HG02870 (cell line): ENCODE data around the gene BAG3.
A peak's percentile ranks its signal among the peaks of the same experiment; 100 is the strongest.
"Not testable (repeated sequence)": the region's sequence is repeated elsewhere in the genome, so short reads cannot be mapped to it uniquely, and the experiment has no call there.

ENCODE experiments used
- ATAC-seq: cut with Tn5 transposase; IDR thresholded peaks from one replicate; pipeline ENCODE4 v1.9.1; 2021; ENCODE audit warnings: mild to moderate bottlenecking, moderate library complexity; ENCODE audit not compliant: unreplicated experiment

The BAG3 gene

GRCh38 chr10:119640384-119640783 lies 10.8 kb upstream of the BAG3 start:
- no peak for ATAC-seq

DNA sequence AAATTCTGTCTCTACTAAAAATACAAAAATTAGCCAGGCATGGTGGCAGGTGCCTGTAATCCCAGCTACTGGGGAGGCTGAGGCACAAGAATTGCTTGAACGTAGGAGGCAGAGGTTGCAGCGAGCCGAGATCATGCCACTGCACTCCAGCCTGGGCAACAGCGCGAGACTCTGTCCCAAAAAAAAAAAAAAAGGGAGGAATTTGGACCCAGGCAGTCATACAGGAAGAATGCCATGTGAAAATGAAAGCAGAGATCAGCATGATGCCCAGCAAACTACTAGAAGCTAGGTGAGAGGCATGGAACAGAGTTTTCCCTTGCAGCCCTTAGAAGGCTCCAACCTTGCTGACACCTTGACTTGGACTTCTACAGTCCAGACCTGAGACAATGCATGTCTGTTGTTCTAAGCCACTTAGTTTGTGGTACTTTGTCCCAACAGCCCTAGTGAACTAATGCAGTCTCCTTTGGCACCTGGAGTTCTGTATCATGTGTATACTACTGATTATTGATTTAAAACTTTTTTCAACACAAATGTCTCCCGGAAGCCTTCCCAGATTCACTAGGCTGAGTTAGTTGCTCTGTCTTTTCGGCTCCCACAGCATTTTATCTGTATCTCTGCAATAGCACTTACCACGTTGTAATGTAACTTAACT lies 10.2 kb upstream of the BAG3 start:
- ATAC-seq, result no peak

- ATAC-seq, result no peak
Observed at GRCh38 chr10:119642556-119643111, 8.5 kb upstream of the BAG3 start.

DNA sequence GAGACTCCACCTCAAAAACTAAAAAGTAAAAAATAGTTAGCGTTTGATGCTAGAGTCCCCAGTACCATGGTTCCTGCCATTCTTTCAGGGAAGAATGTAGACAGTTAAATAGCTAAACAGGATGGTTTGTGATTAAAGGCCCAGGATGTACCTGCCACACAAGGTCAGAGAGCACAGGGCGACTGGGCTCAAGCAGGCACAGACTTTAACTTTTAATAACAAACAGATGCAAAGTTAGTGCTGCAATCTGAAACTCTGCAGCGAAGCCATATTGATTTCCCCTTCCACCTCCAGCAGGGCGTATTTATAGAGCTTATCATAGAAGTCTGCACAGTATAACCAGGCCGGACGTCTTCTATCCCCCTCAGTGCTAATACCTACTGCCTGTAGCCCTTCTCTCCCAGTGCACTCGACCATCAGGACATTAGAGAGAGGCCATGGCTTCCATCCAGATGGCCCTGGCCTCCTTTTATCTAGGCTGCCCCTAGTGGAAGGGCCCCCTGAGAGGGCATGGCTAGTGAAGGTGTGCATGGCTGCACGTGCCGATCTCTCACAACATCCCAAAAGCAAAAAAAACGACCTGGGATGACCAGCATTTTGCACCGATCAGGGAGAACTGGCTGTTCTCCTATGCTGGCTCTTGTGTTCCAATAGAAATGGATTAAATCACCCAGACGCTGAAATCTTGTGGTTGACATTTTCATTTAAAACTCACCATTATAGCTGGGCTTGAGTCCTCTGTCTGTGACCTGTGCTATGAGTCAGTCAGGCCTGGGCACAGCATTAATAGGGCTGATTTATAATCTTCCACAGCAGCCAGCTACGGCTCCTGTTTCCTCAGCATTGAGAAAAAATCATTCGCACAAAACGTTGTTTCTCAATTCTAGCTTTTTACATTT lies 7.6 kb upstream of the BAG3 start:
- ATAC-seq, result no peak

DNA sequence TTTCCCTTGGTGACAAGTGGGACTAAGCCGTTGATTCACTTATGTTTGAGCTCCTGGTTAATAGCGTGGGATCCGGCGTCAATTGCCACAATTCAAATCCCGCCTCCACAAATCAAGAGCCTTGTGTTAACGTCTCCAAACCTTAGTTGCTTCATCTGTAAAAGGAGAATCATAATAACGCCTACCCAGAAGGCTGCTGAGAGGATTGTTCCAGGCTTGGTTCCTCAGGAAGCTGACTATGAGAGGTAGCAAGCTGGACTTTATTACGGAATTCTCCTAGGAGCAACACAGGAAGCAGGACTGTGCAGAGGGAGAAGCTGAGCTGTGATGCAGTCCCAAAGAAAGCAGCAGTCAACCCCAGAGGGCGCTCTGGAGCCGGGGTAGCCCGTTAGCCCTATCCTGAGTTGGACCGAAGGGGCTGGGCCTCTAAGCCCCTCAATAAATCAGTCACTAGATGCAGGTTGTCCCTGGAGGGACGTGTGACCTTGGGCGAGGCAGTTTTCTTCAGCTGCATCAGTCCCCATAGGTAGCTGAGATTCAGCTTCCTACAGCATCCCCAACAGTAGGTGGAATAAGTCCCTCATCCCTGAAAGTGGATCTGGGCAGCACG lies 6.9 kb upstream of the BAG3 start:
- ATAC-seq, result no peak

DNA sequence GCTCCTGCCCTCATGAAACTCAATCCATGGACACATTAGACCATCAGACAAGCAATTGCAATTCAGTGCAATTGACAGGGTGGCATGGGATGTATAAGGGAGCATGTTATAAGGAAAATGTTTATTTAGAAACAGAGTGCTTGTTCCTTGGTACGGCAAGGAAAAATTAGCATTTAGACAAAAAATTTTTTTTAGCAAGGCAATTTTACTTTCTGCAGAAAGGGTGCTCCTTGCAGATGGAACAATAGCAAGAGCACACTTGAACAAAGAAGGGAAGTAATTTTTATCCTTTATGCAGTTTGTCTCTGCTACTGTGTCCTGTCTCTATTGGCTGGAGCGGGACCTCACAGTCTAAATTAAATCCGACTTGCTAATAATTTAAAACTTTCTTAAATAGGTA lies 6.2 kb upstream of the BAG3 start:
- ATAC-seq, result no peak

DNA sequence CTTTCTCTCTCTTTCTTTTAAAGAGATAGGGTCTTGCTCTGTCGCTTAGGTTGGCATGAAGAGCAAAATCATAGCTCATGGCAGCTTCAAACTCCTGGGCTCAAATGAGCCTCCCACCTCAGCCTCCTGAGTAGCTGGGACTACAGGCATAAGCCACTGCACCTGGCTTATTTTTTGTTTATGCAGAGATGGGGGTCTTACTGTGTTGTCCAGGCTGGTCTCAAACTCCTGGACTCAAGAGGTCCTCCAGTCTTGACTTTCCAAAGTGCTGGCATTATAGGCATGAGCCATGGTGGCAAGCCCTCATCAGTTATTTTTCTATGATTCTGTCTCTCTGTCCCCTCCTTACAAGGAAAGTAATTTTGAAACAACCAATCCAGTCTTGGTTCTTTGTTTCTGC lies 1.1 kb upstream of the BAG3 start:
- no peak for ATAC-seq

- peak; percentile 27 for ATAC-seq
Observed at GRCh38 chr10:119651514-119652360, 557 bp downstream of the BAG3 start.

GRCh38 chr10:119652361-119652730 lies 1.2 kb downstream of the BAG3 start:
- ATAC-seq, result no peak

GRCh38 chr10:119653209-119653608 lies 2.0 kb downstream of the BAG3 start:
- no peak for ATAC-seq

DNA sequence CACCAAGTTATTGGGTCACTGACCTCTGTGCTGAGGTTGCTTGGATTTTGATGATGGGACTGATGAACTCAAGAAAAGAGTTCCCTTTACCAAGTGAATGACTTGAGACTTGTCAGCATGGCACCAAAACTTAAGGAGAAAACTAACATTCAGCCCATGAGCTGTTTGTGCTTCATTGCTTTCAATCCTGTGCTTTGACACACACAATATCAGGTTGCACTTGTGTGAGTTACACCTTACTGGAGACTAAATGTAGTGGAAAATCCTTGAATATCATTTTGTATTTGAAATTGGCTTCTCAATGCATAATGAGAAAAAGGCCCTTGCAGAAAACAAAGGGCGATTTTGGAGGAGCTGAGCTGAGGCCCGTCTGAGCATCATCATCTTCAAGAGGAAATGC lies 2.7 kb downstream of the BAG3 start:
- ATAC-seq, result no peak

DNA sequence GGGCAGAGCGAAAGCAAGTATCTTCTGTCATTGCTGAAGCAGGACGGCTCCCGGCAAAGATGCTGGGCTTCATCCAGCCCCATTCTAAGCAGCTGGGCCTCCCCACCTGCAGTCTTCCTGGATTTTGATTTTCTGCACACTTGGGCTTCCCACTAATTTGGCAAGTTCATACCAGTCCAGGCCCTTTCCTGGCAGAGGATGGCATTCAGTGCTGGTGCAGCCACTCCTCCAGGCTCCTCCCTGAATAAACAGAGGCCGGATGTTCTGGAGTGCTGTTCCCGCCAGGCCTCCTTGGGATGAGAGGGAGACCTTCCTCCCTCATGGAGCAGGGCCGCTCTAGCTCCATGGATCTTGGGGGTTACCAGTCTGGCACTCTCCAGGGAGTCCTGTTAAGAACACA lies 3.4 kb downstream of the BAG3 start:
- ATAC-seq, result no peak

- ATAC-seq, result no peak
Observed at GRCh38 chr10:119655566-119656001, 4.4 kb downstream of the BAG3 start.

DNA sequence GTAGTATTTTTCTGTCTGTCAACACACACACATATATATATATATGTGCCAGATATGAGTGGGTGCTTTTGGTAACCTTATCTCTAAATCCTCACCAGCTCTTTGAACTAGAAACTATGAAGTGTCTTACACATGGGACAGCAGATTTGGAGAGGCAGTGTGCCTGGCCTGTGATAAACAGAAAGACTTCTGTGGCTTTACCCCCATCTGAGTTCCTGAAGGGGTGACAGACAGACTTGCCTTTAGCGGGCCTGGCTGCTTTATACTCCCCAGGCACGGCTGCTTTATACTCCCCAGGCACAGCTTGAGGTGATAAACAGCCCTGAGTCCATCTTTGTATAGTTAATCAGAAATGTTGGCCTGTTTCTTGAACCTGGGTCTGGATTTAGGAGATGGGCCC lies 5.6 kb downstream of the BAG3 start:
- no peak for ATAC-seq

GRCh38 chr10:119657725-119658124 lies 6.5 kb downstream of the BAG3 start:
- no peak for ATAC-seq

- no peak for ATAC-seq
Observed at GRCh38 chr10:119658274-119658673, 7.1 kb downstream of the BAG3 start.

DNA sequence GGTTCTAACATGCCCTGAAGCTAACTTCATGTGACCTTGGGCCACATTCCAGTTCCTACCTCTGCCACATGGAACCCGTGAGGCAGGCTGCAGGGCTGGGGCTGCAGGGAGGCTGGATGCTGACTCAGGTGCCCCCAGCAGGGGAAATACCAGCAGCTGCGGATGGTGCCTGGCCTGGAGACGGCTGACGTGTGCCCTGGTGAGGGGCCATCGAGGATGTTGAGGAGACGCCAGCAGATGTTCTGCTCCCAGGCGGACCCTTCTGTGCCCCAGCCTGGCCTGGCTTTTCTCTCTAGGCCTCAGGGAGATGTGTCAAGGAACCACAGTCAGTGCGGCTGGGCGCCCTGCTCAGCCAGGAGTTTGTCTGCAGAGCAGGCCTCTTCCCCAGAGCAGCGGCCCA lies 8.8 kb downstream of the BAG3 start:
- no peak for ATAC-seq

GRCh38 chr10:119662076-119662605 lies 11.0 kb downstream of the BAG3 start:
- ATAC-seq, result not testable (repeated sequence)

GRCh38 chr10:119663866-119664698 lies 12.9 kb downstream of the BAG3 start:
- ATAC-seq, result peak; percentile 41
